Activated CD8-positive, alpha-beta T cell treated with anti-CD3 and anti-CD28 coated beads, Interleukin-2, amount 10 ng/mL, durations not matched to agents 7 days and 5 days (primary cell): ENCODE measurements around the gene ALK. TPM values are rescaled to one million over a fixed set of nuclear protein-coding genes. Genes with fewer than 3 reads are reported as not detected.

Source experiments
- ATAC-seq: fragments of 150-1000 bp; cut with Tn5 transposase; one replicate; pipeline ENCODE4 v1.10.0; 2021; ENCODE audit warnings: moderate library complexity
- CTCF ChIA-PET: fragments of 350-600 bp; sonication (Branson Sonifier 250); formaldehyde crosslinking; loops from one replicate; lab custom pipeline; 2021; ENCODE audit warnings: antibody characterized with exemption; lab: Charles Lee
- POLR2A ChIA-PET: fragments of 350-600 bp; sonication (Branson Sonifier 250); formaldehyde crosslinking; loops from one replicate; lab custom pipeline; 2021; ENCODE audit warnings: antibody characterized with exemption; lab: Charles Lee
- DNase-seq: peaks from one replicate; pipeline ENCODE4 v3.0.0-alpha.2; 2020
- H3K27ac Mint-ChIP-seq: one replicate; pipeline ENCODE4 v1.8.0; 2021; ENCODE audit warnings: mild to moderate bottlenecking, mixed read lengths
- H3K27me3 Mint-ChIP-seq: one replicate; pipeline ENCODE4 v1.8.0; 2021; ENCODE audit warnings: low read depth, mixed read lengths
- H3K36me3 Mint-ChIP-seq: one replicate; pipeline ENCODE4 v1.8.0; 2021; ENCODE audit warnings: low read depth, mixed read lengths
- H3K4me1 Mint-ChIP-seq: one replicate; pipeline ENCODE4 v1.8.0; 2021; ENCODE audit warnings: low read depth, mixed read lengths
- H3K4me3 Mint-ChIP-seq: one replicate; pipeline ENCODE4 v1.8.0; 2021; ENCODE audit warnings: mild to moderate bottlenecking, mixed read lengths
- H3K9me3 Mint-ChIP-seq: one replicate; pipeline ENCODE4 v1.8.0; 2022; ENCODE audit warnings: mixed read lengths; ENCODE audit not compliant: insufficient read depth
- total RNA-seq, 2 experiments: library from RNA; stranded (reverse); gene quantifications; one replicate each; pipeline ENCODE4 v1.2.3, GENCODE V29; 2021

ALK gene
- total RNA-seq, 2 experiments from 2014 or later = not detected

DNA sequence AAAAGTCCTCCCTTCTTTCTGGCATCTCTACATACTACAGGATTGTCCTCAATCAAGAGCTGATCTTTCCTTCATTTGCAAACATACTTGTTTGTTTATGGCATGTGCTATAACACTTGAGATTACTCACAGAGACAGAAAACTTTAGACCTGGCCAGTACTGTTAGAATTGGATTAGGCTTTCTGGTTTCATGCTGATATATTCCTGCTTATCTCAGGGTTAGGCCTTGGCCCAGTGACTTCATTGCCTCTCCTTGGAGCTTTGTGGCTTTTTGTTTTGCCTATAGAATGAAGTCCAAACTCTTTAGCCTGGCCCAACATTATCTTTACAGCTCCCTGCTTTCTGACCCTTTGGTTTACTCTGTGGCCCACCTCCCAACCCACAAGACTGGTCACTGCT is 363.3 kb downstream of the ALK start:
- ChIA-PET POLR2A (no interaction called here), CTCF (interaction anchor here (1.0 kb wide), 1 partner anchor 30 kb away, joined by 3 read pairs; no protein-coding TSS in a partner anchor)
- ATAC-seq (no peak), DNase-seq (no peak)
- no peaks in the 10 kb centered on the region for H3K36me3 Mint-ChIP-seq
- H3K27ac Mint-ChIP-seq = no peak overlapping the region
- no peaks in the 10 kb centered on the region for H3K4me1 Mint-ChIP-seq
- H3K9me3 Mint-ChIP-seq = no peaks in the 10 kb centered on the region
- H3K4me3 Mint-ChIP-seq = no peak overlapping the region
- peaks cover 8% of the 10 kb centered on the region for H3K27me3 Mint-ChIP-seq

DNA sequence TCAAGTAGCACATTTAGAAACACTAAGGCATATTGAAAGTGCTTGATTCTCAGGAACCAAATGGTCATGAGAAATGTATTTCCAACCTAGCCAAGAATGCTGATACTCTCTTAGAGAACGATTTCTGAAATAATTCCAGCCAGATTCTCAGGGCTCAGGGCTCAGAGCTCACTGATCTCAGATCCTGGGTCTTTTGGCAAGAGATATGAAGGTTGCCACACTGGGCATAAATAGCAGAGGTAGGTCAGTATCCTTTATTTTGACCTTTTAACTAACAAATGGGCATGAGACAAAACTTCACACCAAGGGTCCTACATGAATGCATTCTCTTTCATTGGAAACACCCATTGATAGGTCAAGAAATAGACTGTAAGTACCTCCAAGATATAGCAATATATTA is 364.1 kb downstream of the ALK start:
- no peaks in the 10 kb centered on the region for H3K4me1 Mint-ChIP-seq
- H3K4me3 Mint-ChIP-seq = no peak overlapping the region
- no peaks in the 10 kb centered on the region for H3K36me3 Mint-ChIP-seq
- ChIA-PET POLR2A (no interaction called here), CTCF (no interaction called here)
- no peaks in the 10 kb centered on the region for H3K9me3 Mint-ChIP-seq
- ATAC-seq (no peak), DNase-seq (no peak)
- H3K27ac Mint-ChIP-seq = no peak overlapping the region
- H3K27me3 Mint-ChIP-seq = peaks cover 11% of the 10 kb centered on the region

DNA sequence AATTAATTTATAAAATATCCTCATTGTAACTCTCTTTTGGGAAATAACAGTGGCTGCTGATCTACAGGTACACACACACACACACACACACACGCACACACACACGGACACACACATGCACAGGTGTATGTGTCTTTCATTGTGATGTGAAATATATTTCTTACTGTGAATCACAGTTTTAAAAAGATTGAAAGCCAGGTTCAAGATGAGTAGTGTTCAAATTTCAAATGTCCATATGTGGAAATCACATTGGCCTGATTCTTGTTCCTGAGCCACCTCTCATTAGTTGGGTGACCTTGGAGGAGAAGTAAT is 372.4 kb downstream of the ALK start:
- H3K36me3 Mint-ChIP-seq = no peaks in the 10 kb centered on the region
- no peak overlapping the region for H3K27ac Mint-ChIP-seq
- DNase-seq = no peak
- ATAC-seq = no peak
- H3K27me3 Mint-ChIP-seq = peaks cover 28% of the 10 kb centered on the region
- ChIA-PET POLR2A (no interaction called here), CTCF (interaction anchor here (0.5 kb wide), 1 partner anchor 514 kb away, joined by 4 read pairs; no protein-coding TSS in a partner anchor)
- no peak overlapping the region for H3K4me3 Mint-ChIP-seq
- no peaks in the 10 kb centered on the region for H3K4me1 Mint-ChIP-seq
- no peaks in the 10 kb centered on the region for H3K9me3 Mint-ChIP-seq

DNA sequence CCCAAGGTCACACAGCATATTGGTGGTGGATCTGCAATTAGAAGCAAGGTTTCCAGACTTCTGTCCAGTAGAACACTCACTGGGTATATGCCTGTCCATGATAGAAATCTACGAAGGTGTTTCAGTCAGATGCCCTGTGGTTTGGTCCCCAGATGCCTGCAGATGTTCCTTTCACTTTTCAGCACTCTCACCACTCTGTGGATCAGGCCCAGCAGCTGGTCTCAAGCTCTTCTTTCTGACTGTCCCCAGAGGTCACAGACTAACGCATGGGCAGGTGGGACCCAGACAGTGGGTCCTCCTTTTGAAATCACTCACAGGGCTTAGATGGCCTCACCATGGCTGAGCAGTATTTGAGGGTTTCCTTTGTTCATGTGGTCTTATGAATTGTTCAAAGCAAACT is 376.5 kb downstream of the ALK start:
- no peak overlapping the region for H3K4me3 Mint-ChIP-seq
- no peak for ATAC-seq
- no peak for DNase-seq
- H3K27me3 Mint-ChIP-seq = peaks cover 27% of the 10 kb centered on the region
- POLR2A ChIA-PET = no interaction called here
- CTCF ChIA-PET = no interaction called here
- H3K36me3 Mint-ChIP-seq = no peaks in the 10 kb centered on the region
- H3K9me3 Mint-ChIP-seq = no peaks in the 10 kb centered on the region
- no peak overlapping the region for H3K27ac Mint-ChIP-seq
- no peaks in the 10 kb centered on the region for H3K4me1 Mint-ChIP-seq

DNA sequence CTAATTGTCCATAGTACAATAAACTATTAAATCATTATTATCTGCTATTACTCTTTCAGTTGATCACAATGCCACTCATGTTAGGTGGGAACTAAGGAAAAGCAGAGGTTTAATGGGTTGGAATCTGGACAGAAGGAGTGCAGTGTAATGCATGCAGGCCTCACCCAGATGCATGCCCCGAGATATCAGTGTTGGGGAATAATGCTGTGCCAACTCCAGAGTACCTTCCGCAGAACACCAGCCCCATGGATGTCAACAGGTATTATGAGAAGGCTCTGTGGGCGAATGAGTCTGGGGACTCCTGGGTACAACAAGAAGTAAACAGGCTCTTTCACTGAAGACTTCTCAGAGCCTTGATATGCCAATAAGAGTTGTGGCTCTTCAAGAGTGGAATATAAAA is 377.4 kb downstream of the ALK start:
- CTCF ChIA-PET = no interaction called here
- no peak for DNase-seq
- Mint-ChIP-seq H3K36me3 (no peaks in the 10 kb centered on the region), H3K27ac (no peak overlapping the region), H3K9me3 (no peaks in the 10 kb centered on the region), H3K27me3 (peaks cover 29% of the 10 kb centered on the region), H3K4me3 (no peak overlapping the region), H3K4me1 (no peaks in the 10 kb centered on the region)
- POLR2A ChIA-PET = no interaction called here
- ATAC-seq = no peak

DNA sequence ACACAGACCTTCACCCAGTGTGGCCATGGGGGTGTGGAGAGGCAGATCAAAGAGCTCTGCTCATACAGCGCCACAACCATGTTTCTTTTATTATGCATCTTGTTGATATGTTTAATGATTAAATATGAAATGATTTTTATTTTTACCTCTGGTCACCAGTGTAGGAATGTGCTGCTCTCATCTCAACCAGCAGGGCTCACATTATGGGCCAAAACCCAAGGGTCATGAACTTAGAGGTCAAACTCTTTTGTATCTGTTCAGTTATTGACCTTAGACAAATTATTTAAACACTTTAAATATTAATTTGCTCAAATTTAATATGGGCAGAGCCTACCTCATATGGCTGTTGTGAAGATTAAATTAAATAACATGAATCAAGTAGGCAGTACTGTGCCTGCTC is 386.2 kb downstream of the ALK start:
- no peaks in the 10 kb centered on the region for H3K4me1 Mint-ChIP-seq
- ChIA-PET POLR2A (no interaction called here), CTCF (no interaction called here)
- no peak overlapping the region for H3K4me3 Mint-ChIP-seq
- no peak overlapping the region for H3K27ac Mint-ChIP-seq
- peaks cover 4% of the 10 kb centered on the region for H3K27me3 Mint-ChIP-seq
- no peaks in the 10 kb centered on the region for H3K36me3 Mint-ChIP-seq
- no peaks in the 10 kb centered on the region for H3K9me3 Mint-ChIP-seq
- DNase-seq (no peak), ATAC-seq (no peak)

DNA sequence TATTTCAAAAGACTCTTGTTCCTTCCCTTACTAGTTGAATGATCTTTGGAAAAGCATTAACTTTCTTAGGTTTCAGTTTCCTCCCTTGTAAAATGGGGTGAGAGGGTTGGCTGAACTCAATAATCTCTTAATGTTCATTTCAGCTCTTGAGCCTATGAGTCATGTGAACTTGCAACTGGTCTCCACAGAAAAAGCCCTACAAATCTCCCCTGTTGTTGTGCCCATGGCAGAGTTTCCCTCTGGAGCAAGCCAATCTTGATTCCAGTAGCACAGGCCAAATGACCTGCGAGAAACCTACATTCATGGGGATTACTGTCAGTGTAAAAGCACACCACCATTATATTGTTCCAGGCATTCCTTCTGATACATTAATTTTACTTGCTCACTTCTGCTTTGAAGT is 388.9 kb downstream of the ALK start:
- CTCF ChIA-PET = no interaction called here

DNA sequence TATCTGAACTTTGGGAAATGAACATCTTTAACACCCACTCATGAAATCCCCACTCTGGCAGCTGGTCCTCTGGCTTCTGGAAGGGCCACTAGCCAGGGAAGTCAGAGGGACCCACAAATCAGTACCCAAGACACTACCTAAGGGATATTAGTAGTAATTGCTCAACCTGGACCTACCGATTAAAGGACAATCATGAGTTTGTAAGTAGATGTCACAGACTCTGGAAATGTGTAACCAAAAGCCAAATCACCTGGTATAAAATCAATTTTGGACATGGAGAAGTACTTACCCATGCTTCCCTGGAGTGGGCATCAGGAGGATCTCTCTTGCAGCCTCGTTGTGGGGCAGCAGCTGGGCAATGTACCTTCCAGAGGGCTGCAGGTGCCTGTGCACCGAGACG is 389.8 kb downstream of the ALK start:
- no peak overlapping the region for H3K4me3 Mint-ChIP-seq
- no peaks in the 10 kb centered on the region for H3K36me3 Mint-ChIP-seq
- H3K9me3 Mint-ChIP-seq = no peaks in the 10 kb centered on the region
- peaks cover 6% of the 10 kb centered on the region for H3K4me1 Mint-ChIP-seq
- ATAC-seq (no peak), DNase-seq (no peak)
- ChIA-PET CTCF (no interaction called here), POLR2A (no interaction called here)
- no peak overlapping the region for H3K27ac Mint-ChIP-seq
- no peaks in the 10 kb centered on the region for H3K27me3 Mint-ChIP-seq

More for the DNA sequence above, 388.9 kb downstream of the ALK start:
- Mint-ChIP-seq H3K27ac (no peak overlapping the region), H3K9me3 (no peaks in the 10 kb centered on the region), H3K4me1 (peaks cover 6% of the 10 kb centered on the region), H3K36me3 (no peaks in the 10 kb centered on the region), H3K4me3 (no peak overlapping the region), H3K27me3 (no peaks in the 10 kb centered on the region)
- DNase-seq (no peak), ATAC-seq (no peak)
- POLR2A ChIA-PET = no interaction called here

DNA sequence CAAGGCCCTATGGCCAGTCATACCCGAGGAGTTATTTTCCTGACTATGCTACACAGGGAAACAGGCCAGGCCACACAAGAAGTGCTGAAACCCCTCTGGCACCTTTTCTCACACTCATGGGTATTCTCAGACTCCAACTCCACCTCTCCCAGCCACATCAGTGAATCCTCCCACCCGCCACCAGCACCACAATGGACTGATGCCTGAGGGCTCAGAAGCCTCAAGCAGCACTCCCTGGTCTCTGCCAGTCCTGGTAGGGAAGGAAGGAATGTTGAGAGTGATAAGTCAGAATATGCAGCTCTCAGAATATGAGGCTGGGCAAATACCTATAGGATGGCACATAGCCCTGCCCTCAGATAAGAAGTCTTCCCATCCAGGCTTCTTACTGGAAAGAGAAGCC is 391.1 kb downstream of the ALK start:
- ATAC-seq = no peak
- CTCF ChIA-PET = no interaction called here
- Mint-ChIP-seq H3K27me3 (no peaks in the 10 kb centered on the region), H3K36me3 (no peaks in the 10 kb centered on the region), H3K9me3 (no peaks in the 10 kb centered on the region), H3K4me1 (peaks cover 6% of the 10 kb centered on the region), H3K27ac (no peak overlapping the region), H3K4me3 (no peak overlapping the region)
- DNase-seq = no peak
- POLR2A ChIA-PET = no interaction called here

DNA sequence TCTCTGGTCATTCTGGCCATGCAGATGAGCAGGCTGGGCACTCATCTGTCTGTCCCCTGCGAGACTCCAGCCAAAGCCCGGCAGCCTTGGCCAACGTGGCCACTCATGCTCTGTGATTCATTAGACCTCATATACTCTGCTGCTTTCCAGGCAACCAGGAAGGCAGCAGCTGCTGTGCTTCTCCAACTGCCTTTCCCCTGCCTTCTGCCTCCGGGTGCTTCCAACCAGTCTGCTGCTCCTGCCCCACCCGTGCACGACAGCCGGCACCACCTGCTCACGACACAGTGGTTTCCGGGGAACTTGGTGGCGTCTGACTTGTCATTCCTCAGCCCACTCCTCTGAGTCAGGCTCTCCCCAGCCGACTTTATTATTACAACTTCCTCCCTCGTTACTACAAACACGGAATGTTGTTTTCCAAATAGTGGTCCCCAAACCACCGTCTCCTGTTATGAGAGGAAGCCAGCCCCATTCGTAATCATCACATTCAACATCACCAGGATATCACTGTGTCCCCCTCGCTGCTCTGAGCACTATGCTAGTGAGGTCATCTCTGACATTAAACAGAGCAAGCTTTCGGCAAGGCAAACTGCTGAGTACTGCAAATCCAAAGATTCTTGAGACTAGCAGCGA is 392.4 kb downstream of the ALK start:
- no peak for ATAC-seq
- no peak for DNase-seq
- Mint-ChIP-seq H3K27ac (no peak overlapping the region), H3K4me3 (no peak overlapping the region), H3K9me3 (no peaks in the 10 kb centered on the region), H3K36me3 (no peaks in the 10 kb centered on the region), H3K4me1 (peaks cover 6% of the 10 kb centered on the region), H3K27me3 (peaks cover 3% of the 10 kb centered on the region)
- ChIA-PET POLR2A (no interaction called here), CTCF (no interaction called here)

DNA sequence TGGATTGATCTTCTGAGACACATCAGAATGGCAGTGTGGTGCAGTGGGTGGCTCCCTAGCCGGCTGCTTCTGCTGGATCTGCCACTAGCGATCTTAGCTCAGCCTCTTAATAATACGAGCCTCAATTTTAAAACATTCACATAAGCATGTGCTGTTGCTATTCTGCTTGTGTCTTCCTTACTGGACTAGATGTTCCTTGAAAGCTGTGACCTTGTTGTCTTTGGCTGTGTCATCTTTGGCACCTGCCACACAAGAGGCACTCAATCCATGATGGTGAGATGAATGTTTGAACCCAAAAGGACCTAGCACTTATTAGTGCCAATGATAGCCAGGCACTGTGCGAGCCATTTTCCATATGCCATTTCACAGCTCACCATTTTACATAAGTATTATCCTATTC is 393.0 kb downstream of the ALK start:
- ChIA-PET CTCF (no interaction called here), POLR2A (no interaction called here)
- Mint-ChIP-seq H3K27ac (no peak overlapping the region), H3K9me3 (no peaks in the 10 kb centered on the region), H3K27me3 (peaks cover 3% of the 10 kb centered on the region), H3K36me3 (no peaks in the 10 kb centered on the region), H3K4me3 (no peak overlapping the region), H3K4me1 (peaks cover 6% of the 10 kb centered on the region)
- no peak for DNase-seq
- no peak for ATAC-seq

DNA sequence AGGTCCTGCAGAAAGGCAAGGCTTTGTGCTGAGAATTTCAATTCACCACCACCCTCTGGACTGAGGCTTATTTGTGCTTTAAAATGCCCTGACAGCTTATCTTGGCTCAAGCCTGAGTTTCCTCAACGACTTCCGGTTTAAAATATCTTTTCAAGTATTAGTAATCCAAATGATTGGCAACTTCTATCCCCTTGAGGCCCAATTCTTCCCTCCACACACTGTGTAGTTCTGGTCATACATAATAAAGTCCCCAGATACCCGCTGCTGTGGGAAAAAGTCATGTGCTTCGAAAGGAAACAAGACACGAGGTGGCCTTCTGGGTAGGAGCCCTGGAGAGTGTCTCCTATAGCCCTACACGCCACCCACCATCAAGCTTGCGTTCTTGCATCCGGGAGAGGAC is 393.4 kb downstream of the ALK start:
- Mint-ChIP-seq H3K27ac (no peak overlapping the region), H3K4me1 (peaks cover 6% of the 10 kb centered on the region), H3K4me3 (no peak overlapping the region), H3K9me3 (no peaks in the 10 kb centered on the region), H3K27me3 (peaks cover 3% of the 10 kb centered on the region), H3K36me3 (no peaks in the 10 kb centered on the region)
- CTCF ChIA-PET = no interaction called here
- POLR2A ChIA-PET = no interaction called here
- DNase-seq (no peak), ATAC-seq (no peak)
